Stimulated activated CD4-positive, alpha-beta T cell treated with anti-CD3 and anti-CD28 coated beads, TNF-alpha, amount 100 ng/mL, for 24 hours (primary cell): Measurements from ENCODE around the gene ELFN1.

Source experiments
- DNase-seq, 3 experiments: peaks; one replicate each; pipeline ENCODE4 v3.0.0-alpha.2; 2020; ENCODE audit warnings: low read depth in 3 of 3

Gene ELFN1

DNA sequence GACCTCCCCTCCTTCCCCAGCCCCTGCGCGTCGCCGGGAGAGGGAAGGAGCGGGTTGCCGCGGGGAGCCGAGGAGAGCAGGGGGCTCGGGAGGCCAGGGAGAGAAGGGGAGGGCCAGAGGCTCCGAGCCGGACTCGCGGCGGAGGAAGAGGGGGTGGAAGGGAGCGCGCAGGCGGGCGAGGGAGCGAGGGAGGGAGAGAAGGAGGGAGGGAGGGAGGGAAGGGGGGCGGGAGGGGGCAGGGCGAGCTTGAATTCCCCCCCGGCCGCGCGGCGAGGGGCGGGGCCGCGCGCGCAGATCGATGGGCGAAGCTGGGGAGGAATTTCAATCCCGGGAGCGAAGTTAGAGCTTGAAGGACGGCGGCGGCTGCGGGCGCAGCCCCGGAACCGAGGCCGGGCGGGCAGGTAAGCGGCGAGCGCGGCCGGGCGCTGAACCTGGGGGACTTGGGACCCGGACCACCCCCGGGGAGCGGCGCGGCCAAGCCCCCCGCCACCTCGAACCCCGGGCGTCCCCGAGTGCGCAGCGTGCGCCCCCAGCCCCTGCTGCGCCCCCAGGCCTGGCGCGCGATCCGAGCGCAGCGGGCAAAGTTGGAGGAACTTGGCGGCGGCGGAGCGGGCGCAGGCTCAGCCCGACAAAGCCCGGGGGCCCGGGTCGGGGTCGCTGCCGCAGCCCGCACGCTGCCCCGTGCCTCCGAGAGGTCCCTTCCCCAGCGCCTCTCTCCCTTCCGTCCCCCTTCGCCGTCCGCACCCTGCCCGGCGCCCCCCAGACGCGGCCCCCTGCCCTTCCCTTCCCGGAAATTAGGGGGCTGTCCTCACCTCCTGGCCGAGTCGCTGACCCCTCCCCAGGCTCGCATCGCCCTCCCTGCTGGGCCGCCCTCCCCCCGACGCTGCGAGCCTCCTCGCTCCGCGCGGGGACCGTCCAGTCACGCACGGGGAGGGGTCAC is at the start of gene ELFN1:
Gene ELFN1, plus strand, starts transcription at position 324 of the 940 bp plus-strand sequence. CDS start 74,320 bp downstream, outside the sequence.
- DNase-seq, result no peak

DNA sequence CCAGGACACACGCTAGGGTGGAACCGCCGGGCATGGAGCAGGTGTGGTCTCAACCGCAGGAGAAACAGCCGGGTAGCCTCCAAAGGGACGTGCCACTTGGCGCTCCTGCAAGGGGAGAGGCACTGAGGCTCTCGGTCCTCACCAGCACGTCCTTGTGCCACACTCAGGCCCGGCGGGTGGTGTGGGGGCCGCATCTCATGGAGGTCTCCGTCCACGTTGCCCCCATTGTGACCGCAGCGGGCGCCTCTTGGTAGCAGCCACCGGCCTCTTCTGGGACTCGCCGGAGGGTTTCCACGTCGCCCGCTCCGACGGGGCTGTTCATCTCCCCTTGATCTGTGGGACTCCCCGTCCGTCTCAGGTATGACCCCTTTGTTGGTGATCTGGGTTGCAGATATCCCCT is 49.2 kb upstream of the ELFN1 start:
- DNase-seq, result no peak

DNA sequence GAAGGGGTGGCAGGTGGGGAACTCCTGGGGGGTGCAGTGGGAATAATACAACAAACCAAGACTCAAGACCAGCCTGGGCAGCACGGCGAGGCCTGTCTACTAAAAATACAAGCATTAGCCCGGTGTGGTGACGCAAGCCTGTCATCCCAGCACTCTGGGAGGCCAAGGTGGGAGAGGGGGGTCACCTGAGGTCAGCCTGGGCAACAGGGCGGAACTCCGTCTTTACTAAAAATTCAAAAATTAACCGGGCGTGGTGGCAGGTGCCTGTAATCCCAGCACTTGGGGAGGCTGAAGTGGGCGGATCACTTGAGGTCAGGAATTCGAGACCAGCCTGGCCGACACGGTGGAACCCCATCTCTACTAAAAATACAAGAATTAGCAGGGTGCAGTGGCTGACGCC is 48.4 kb upstream of the ELFN1 start:
- DNase-seq, result no peak

DNA sequence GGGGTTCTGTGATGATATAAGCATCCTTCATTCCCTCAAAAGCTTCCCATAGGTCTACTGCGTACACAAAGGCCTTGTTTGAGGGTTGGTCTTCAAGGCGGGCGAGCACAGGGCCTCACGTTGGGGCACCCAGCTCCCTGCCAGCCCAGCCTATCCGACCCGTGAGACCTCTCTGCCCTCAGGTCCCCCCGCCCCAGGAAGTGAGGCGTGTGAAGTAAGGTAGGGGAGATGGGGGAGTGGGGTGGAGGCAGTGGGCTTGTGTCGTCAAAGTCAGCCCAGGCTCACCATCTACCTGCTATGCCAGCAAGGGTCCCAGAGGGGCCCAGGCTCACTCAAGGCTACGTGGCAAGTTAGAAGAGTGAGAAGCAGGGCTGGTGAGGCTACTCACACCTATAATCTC is 47.6 kb upstream of the ELFN1 start:
- no peak for DNase-seq

DNA sequence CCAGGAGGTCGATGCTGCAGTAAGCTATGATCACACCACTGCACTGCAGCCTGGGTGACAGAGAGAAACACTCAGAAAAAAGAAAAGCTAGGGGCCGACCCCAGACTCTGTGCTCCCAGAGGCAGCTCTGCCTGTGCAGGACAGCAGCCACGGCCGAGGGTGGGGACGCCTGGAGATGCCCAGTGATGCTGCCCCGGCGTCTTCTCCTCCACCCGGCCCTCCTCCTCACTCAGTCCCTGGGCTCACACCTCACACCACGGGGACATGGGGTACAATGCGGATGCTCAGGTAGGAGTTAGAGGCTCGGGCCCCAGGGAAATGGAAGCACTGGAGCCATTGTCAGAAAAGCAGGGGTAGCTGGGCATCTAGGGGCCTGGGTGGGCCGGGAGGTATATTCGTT is 46.3 kb upstream of the ELFN1 start:
- no peak for DNase-seq

DNA sequence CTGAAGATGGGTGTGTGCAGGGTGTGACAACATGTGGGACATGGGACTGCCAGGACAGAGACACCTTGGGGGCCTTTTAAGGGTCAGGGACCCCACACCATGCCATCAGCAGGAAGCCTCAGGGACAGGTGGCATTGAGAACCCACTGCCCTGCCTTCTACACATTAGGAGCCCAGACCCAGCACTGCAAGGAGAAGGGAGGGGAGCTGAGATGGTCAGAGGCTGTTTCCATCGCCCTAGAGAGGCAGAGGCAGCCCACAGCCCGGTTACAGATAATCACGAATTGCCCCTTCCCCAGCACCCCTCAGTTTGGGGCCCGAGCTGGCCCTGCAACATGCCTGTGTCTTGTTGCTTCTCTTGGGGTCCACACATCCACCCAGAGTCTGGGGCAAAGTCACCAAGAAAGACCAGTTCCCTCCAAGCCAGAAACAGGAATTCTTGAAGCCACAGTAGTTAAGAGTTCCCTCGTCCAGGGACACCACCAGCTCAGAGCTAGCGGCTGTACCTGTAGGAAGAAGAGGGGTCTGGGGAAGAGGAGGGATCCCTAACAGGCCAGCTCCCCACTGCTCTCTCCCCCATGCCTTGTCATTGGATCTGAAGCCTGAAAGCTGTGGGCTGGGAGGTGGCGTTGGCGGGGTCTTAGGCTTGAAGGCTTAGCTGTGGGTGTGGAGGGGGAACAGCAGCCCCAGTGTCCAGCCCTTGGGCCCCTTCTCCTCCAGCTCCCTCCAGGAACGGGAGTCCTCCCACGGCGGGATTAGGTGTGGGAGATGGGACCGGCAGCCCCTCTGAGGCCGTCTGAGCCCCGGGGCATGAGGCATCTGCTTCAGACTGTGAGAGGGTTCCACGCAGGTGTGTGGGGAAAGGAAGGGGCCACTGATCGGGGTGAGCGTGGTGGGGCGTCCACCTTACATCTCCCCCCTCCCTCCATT is 44.8 kb upstream of the ELFN1 start:
- no peak for DNase-seq

DNA sequence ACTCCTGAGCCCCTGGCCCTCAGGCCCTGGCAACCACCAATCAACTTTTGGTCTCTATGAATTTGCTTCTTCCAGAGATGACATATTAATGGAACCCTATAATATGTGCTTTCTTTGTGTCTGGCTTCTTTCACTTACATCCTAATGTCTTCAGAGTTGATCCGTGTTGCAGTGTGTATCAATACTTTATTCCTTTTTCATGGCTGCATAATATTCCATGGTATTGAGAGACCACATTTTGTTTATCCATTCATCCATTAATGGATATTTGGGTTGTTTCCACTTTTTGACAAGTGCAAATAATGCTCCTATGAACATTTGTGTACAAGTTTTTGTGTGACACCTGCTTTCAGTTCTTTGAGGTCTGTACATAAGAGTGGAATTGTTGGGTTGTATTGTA is 43.3 kb upstream of the ELFN1 start:
- DNase-seq, result no peak

DNA sequence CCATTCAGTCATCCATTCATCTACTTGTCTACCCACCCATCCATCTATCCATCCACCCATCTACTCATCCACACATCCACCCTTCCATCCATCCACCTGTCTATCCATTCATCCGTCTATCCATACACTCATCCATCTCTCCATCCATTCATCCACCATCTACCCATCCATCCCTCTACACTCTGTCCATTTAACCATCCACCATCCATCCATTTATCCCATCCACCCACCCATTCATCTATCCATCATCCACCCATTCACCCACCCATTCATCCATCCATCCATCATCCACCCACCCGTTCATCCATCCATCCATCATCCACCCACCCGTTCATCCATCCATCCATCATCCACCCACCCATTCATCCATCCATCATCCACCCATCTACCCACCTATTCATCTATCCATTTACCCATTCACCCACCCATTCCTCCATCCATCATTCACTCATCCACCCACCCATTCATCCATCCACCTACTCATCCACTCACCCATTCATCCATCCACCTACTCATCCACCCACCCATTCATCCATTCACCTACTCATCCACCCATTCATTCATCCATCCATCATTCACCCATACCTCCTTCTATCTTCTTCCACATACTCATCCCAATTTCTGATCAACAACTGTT is 39.3 kb upstream of the ELFN1 start:
- no peak for DNase-seq

DNA sequence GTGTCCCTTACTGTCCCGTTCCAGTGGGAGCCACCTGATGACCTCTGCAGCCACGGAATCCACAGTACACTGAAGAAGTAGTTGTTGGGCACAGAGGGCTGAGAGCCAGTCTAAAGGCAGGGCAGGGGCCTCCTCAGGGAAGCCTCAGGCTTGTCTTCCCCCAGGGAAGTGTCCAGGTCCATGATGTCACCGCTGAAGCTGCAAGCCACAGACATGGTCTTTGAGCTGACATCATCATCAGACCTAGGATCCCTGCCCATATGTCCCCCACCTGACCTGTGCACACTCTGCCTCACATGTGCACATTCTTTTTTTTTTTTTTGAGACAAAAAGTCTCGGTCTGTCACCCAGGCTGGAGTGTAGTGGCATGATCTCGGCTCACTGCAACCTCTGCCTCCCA is 38.4 kb upstream of the ELFN1 start:
- DNase-seq, result no peak

DNA sequence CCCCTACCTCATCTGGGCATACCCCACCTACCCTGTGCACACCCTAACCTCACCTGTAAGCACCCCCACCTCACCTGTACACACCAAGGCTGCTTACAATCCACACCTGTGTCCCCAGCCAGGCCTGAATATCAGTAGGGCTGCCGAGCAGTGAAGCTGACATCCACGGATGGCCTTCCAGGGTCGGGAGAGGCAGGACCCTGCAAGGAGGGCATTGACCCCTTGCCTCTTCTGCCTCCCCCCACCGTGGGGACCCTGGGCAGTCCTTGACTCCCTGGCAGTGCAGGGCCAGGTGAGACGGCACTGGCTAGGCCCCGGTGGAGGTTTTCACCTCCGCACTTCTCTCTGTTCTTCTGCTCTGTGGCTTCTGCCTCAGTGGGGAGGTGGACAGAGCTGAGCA is 37.6 kb upstream of the ELFN1 start:
- no peak for DNase-seq

DNA sequence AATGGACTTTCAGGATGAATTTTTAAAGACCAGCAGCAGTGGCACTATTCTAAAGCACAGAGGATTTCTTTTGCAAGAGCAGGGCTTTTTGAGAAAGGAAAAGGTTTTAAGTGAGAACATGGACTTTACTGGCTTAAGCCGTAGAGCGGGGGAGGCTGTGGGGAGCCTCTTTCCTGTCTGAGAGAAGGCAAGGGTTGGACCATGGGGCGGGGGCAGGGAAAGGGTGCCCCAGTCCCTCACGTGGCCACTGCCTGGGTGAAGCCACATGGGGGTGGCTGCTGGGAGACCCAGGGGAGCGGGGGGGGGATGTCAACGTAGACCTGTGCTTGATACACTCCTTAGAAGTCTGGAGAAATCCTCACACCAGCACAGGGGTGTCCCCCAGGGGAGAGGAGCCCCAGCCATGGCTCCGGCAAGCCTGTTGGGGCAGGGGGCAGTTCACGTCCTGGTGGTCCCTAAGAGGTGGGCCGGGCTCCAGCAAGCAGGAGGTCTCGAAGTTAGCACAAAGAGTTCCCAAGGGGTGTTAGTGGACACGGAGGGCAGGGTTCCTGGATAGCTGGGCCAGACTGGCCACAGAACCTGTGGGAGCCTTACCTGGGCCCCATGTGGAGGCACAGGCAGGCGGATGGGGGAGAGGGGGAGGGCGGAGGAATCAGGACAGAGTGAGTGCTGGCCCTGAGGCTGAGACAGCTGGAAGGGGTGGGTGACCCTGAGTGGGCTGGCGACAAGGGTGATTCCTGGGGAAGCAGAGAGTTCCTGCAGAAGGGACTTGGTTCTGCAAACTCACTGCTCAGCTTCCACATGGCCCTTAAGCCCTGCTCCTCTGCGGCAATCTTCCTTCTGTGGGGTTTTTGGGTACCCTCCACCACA is 36.9 kb upstream of the ELFN1 start:
- DNase-seq, result no peak

DNA sequence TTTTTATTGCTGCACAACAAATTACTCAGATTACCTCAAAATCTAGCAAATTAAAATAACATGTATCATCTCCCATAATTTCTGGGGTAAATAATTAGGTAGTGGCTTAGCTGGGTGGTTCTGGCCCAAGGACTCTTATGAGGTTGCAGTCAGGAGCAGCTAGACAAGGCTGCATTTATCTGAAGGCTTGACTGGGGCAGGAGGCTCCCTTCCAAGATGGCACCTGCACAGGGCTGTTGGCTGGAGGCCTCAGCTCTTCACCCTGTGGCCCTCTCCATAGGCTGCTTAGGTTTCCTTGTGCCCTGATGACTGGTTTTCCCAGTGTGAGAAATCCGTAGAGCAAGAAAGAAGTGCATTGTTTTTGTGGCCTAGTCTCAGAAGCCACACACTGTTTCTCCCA is 34.7 kb upstream of the ELFN1 start:
- no peak for DNase-seq

DNA sequence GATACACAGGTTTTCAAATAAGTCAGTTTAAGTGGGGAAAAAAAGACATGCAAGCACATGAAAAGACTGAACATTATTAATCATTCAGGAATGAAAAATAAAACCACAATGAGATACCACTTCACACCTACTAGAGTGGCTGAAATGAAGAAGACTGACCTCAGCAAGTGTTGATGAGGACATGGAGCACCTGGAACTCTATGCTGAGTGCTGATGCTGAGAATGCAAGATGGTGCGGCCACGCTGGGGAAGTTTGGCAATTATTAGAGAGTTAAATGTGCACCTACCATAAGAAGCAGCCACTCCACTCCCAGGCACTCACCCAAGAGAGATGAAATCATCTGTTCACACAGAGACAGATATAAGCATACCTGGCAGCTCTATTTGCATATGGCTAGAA is 32.9 kb upstream of the ELFN1 start:
- no peak for DNase-seq

DNA sequence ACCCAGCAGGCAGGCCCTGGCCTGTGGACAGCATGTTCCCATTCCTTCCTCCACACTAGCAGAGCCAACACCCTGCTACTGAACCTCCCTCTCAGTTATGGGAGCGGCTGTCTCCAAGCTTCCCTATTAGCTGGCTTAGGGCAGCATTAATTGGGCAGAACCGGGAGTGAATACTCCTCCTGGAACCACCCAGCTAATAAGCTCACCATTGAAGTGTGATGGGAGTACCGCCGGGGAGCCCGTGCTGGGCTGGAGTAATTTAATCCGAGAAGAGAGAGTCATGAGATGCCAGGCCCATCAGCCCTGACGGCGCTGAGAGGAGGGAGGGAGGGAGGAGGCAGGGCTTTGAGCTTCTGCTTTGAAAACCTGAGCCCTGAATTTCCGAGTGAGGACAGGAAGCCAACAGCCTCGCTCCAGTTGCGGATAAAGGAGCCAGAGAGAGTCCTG is 31.8 kb upstream of the ELFN1 start:
- no peak for DNase-seq

DNA sequence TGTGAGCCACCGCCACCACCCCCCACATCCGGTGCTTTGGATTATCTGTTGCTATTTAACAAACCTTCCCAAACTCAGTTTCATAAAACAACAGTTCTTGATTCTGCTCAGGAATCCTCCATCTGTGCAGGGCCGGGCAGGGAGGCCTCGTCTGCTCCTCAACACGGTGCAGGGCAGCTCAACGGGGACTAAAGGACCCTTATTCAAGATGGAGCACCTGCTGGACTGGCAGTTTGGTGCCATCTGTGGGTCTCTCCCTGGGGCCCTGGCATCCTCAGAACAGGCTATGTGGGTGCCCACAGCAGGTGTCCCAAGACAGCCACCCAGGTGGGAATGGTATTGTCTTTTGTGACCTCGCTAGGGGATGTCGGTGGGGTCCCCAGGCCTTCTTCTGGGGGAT is 31.0 kb upstream of the ELFN1 start:
- DNase-seq, result no peak

DNA sequence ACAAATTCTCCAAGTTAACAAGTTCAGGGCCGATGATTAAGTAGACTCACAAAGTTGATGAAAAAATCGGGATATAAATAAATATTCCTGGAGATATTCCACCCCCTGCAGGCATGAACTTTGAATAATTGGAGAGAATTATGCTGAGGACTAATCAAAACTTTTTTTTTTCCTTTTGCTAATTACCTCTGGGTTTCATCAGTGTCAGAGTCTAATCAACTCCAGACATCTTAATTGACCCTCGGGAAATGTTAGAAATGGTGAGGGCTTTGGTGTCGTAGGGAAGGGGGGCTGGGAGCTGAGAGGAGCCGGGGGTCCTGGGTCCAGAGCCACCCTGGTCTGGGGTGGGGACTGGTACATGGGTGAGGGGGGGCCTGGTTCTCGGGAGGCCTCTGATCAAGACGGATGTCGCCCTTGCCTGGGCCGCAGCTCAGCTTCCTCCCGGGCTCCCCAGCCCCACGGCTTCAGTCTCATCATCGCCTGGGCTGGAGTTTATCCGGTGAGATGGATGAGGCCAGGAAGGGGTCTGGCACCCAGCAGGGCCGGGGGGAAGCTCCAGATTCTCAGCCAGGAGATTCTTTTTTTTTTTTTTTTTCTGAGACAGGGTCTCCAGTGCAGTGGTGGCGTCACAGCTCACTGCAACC is 30.4 kb upstream of the ELFN1 start:
- DNase-seq, result no peak

DNA sequence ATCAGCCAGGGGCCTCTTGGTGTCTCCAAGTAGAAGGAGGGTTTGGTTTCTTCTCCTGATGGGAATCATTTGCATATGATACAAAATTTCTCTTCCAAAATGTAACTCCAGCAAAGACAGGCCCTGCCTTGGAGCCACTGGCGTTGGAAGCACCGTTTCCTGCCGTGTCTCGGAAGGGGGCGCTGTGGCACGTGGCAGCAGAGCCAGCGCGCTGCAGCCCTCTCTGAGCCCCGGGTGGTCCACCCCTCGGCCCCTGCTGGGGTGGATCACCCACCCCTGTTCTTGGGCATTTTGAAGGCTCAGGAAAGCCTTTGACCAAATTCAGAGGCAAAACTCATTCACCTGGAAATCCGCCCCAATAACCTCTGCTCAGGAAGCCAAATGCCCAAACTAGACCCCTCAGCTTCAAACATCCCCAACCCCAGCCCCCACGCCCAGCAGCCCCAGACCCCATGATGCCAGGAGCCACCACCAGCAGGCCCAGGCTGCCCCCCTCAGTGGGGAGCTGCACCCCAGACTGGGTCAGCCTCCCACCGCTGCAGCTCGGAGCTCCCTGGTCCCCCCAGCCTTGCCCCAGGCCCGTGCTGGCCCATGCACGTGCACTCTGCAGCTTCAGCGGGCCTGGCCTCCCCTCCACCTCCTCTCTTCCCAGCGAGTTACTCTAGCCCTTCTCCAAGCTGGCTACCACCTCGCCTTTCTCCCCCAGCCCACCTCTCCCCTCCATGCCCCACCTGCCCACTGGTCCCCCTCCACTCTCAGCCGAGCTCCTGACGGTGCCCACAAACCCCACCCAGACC is 29.5 kb upstream of the ELFN1 start:
- no peak for DNase-seq

DNA sequence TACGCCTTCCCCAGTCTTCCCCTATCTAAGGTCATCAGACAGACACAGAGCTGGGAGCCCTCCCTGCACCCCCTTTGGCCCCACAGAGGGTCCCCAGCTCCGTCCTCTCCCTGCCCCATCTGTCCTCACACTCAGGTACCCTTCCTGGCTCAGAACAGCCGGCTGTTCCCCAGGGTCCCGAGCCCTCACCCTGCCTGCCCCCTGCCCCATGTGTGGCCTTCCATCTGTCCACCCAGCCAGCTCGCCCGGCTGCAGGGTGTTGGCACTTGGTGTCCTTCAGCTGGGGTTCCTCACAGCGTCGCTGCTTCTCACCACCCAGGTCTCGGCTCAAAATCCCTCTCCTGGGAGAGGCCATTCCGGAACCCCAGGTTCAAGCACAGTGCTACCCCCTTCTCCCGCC is 28.9 kb upstream of the ELFN1 start:
- no peak for DNase-seq

DNA sequence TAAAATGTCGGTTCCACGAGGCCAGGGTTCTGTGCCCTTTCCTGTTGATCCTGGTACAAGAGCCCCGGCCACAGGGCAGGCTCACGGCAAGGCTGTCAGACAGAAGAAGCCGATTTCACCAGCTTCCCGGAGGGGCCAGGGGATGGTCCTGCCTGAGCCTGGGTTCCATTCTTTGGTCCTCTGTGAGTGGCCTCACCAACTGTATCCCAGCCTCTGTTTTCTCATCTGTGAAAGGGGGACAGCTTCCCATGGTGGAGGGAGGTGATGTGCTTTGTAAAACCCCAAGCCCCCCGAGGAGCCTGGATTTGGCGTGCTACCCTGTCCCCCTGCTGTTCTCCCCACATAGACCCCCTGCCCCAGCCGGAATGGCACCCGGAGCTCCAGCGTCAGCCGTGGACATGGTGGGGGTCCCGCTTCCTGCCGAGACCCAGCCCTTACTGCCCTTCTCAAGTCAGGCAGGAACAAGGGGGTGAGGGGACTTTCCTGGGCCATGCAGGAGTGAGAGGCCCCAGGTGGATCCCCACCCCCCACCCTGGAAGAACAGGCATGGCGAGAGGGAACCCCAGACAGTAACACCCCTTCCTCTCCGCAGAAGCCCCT is 28.3 kb upstream of the ELFN1 start:
- no peak for DNase-seq
